Neural cell (in vitro differentiated cells): ENCODE results near the gene CXCL6. TPM values are rescaled to one million over a fixed set of nuclear protein-coding genes. Genes with fewer than 3 reads are reported as not detected.

ENCODE experiments used
- H2AFZ ChIP-seq: fragments of 200-600, 300-800 bp; sonication (generic), shearing (Covaris generic); 2 replicates; pipeline ENCODE4 v1.6.0; 2014; ENCODE audit warnings: low read depth, mild to moderate bottlenecking, antibody characterized with exemption, low read length, moderate library complexity
- H3F3A ChIP-seq: fragments of 200-600 bp; shearing (Covaris generic); 2 replicates; pipeline ENCODE4 v1.6.1; 2016; ENCODE audit warnings: mild to moderate bottlenecking, moderate library complexity, mixed read lengths, antibody characterized with exemption, low read length; ENCODE audit not compliant: insufficient read depth, poor library complexity, severe bottlenecking
- H3K27ac ChIP-seq: fragments of 200-600, 300-800 bp; sonication (generic), shearing (Covaris generic); 2 replicates; pipeline ENCODE4 v1.5.1; 2014; ENCODE audit warnings: mild to moderate bottlenecking, low read length, moderate library complexity
- H3K27me3 ChIP-seq: fragments of 300-800, 200-600 bp; sonication (generic), shearing (Covaris generic); 2 replicates; pipeline ENCODE4 v1.6.0; 2014; ENCODE audit warnings: mild to moderate bottlenecking, low read depth, low read length, moderate library complexity; ENCODE audit not compliant: insufficient read depth
- H3K36me3 ChIP-seq: fragments of 300-800, 200-600 bp; sonication (generic), shearing (Covaris generic); 2 replicates; pipeline ENCODE4 v1.5.1; 2014; ENCODE audit warnings: mild to moderate bottlenecking, antibody characterized with exemption, low read length, moderate library complexity; ENCODE audit not compliant: insufficient read depth
- H3K4me2 ChIP-seq: fragments of 300-800, 200-600 bp; sonication (generic), shearing (Covaris generic); 2 replicates; pipeline ENCODE4 v1.6.0; 2014; ENCODE audit warnings: mild to moderate bottlenecking, low read length
- H3K4me3 ChIP-seq: fragments of 300-800, 200-600 bp; sonication (generic), shearing (Covaris generic); 2 replicates; pipeline ENCODE4 v1.5.1; 2014; ENCODE audit warnings: mild to moderate bottlenecking, low read length, moderate library complexity
- H3K79me2 ChIP-seq: fragments of 200-600 bp; shearing (Covaris generic); replicated peaks from 2 replicates; pipeline ENCODE4 v1.6.0; 2014; ENCODE audit warnings: mild to moderate bottlenecking, low read length, moderate library complexity; ENCODE audit not compliant: insufficient read depth
- H3K9ac ChIP-seq: fragments of 300-800, 200-600 bp; sonication (generic), shearing (Covaris generic); 2 replicates; pipeline ENCODE4 v1.6.1; 2016; ENCODE audit warnings: mild to moderate bottlenecking, low read length, mixed read lengths
- H3K9me2 ChIP-seq: fragments of 200-600 bp; shearing (Covaris generic); 2 replicates; pipeline ENCODE4 v1.6.1; 2016; ENCODE audit warnings: mild to moderate bottlenecking, low read length, mixed read lengths; ENCODE audit not compliant: insufficient read depth
- H3K9me3 ChIP-seq: fragments of 200-600, 300-800 bp; sonication (generic), shearing (Covaris generic); 2 replicates; pipeline ENCODE4 v1.6.1; 2016; ENCODE audit warnings: mild to moderate bottlenecking, mixed run types, low read length, moderate library complexity, mixed read lengths
- H4K20me1 ChIP-seq: fragments of 200-600 bp; shearing (Covaris generic); 2 replicates; pipeline ENCODE4 v1.6.1; 2016; ENCODE audit warnings: mild to moderate bottlenecking, mixed run types; ENCODE audit not compliant: insufficient read depth
- EP300 ChIP-seq: fragments of 450-650 bp; conservative IDR thresholded peaks from 2 replicates; pipeline ENCODE4 v1.6.1; 2014; ENCODE audit warnings: antibody characterized with exemption, mild to moderate bottlenecking, moderate library complexity; ENCODE audit not compliant: poor library complexity, severe bottlenecking
- EZH2 ChIP-seq: fragments of 200-600, 300-800 bp; shearing (Covaris generic), sonication (generic); IDR thresholded peaks from 2 replicates; pipeline ENCODE4 v1.6.1; 2014; ENCODE audit warnings: antibody characterized with exemption, low read length, borderline replicate concordance, mild to moderate bottlenecking; ENCODE audit not compliant: insufficient read depth, poor library complexity, severe bottlenecking
- MXI1 ChIP-seq: fragments of 450-650 bp; conservative IDR thresholded peaks from 2 replicates; pipeline ENCODE4 v1.6.1; 2014; ENCODE audit warnings: antibody characterized with exemption, mild to moderate bottlenecking; ENCODE audit not compliant: poor library complexity, severe bottlenecking
- POLR2AphosphoS5 ChIP-seq: IDR thresholded peaks from 2 replicates; pipeline ENCODE4 v1.6.1; 2012
- RAD21 ChIP-seq: fragments of 450-650 bp; conservative IDR thresholded peaks from 2 replicates; pipeline ENCODE4 v1.6.1; 2014; ENCODE audit warnings: antibody characterized with exemption, mild to moderate bottlenecking, moderate library complexity
- SMC3 ChIP-seq: fragments of 450-650 bp; conservative IDR thresholded peaks from 2 replicates; pipeline ENCODE4 v1.6.1; 2014; ENCODE audit warnings: antibody characterized with exemption, mild to moderate bottlenecking, moderate library complexity; ENCODE audit not compliant: poor library complexity
- TAF1 ChIP-seq: IDR thresholded peaks from 2 replicates; pipeline ENCODE4 v1.6.1; 2012; ENCODE audit warnings: low read depth
- polyA plus RNA-seq: library from polyadenylated mRNA; depleted of rRNA; stranded (reverse); fragments of >200 nt; gene quantifications from 2 replicates; pipeline ENCODE4 v1.2.3, GENCODE V29; 2014
- TF ChIP-seq, protein P1 (sequence below): IDR thresholded peaks from 2 replicates; pipeline ENCODE4 v1.6.1; 2012; ENCODE audit warnings: borderline replicate concordance
- TF ChIP-seq, protein P2 (sequence below): fragments of 450-650 bp; IDR thresholded peaks from 2 replicates; pipeline ENCODE4 v1.5.1; 2014; ENCODE audit warnings: antibody characterized with exemption, mild to moderate bottlenecking, moderate library complexity; ENCODE audit not compliant: poor library complexity, severe bottlenecking

CXCL6 gene
- polyA plus RNA-seq, 1 donor from 2014 or later = not detected

DNA sequence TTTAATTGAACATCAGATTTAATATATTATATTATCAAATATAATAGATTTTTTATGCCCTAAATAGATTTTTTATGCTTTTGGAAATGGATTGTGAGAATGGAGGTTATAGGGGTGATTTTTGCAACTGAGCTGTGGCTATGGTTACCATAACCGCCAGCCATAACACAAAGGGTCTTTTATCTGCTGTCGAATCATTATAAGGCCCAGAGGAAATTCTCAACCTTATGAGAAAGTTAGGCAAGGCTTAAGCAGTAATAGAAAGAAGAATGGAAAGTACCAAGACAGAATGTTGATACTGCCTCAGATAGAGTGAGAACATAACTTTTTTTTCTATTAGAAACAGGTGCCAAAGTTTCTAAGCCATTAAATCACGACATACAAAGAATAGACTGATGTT is 26.3 kb upstream of the CXCL6 start:
- Histone ChIP-seq H3K79me2 (no peaks in the 10 kb centered on the region), H3F3A (no peaks in the 10 kb centered on the region), H3K27ac (no peak overlapping the region), H3K9me3 (no peaks in the 10 kb centered on the region), H2AFZ (no peak overlapping the region), H3K4me2 (no peak overlapping the region), H3K4me3 (no peak overlapping the region), H3K27me3 (no peaks in the 10 kb centered on the region), H3K36me3 (no peaks in the 10 kb centered on the region), H3K9ac (no peak overlapping the region), H4K20me1 (no peaks in the 10 kb centered on the region), H3K9me2 (no peaks in the 10 kb centered on the region)
- TF ChIP-seq MXI1 = no peak
- TF ChIP-seq, protein P1, sequence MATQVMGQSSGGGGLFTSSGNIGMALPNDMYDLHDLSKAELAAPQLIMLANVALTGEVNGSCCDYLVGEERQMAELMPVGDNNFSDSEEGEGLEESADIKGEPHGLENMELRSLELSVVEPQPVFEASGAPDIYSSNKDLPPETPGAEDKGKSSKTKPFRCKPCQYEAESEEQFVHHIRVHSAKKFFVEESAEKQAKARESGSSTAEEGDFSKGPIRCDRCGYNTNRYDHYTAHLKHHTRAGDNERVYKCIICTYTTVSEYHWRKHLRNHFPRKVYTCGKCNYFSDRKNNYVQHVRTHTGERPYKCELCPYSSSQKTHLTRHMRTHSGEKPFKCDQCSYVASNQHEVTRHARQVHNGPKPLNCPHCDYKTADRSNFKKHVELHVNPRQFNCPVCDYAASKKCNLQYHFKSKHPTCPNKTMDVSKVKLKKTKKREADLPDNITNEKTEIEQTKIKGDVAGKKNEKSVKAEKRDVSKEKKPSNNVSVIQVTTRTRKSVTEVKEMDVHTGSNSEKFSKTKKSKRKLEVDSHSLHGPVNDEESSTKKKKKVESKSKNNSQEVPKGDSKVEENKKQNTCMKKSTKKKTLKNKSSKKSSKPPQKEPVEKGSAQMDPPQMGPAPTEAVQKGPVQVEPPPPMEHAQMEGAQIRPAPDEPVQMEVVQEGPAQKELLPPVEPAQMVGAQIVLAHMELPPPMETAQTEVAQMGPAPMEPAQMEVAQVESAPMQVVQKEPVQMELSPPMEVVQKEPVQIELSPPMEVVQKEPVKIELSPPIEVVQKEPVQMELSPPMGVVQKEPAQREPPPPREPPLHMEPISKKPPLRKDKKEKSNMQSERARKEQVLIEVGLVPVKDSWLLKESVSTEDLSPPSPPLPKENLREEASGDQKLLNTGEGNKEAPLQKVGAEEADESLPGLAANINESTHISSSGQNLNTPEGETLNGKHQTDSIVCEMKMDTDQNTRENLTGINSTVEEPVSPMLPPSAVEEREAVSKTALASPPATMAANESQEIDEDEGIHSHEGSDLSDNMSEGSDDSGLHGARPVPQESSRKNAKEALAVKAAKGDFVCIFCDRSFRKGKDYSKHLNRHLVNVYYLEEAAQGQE = no peak
- TF ChIP-seq RAD21 = no peak
- TF ChIP-seq EZH2 = no peak
- TF ChIP-seq SMC3 = no peak
- no peak for TF ChIP-seq POLR2AphosphoS5
- TF ChIP-seq, protein P2, sequence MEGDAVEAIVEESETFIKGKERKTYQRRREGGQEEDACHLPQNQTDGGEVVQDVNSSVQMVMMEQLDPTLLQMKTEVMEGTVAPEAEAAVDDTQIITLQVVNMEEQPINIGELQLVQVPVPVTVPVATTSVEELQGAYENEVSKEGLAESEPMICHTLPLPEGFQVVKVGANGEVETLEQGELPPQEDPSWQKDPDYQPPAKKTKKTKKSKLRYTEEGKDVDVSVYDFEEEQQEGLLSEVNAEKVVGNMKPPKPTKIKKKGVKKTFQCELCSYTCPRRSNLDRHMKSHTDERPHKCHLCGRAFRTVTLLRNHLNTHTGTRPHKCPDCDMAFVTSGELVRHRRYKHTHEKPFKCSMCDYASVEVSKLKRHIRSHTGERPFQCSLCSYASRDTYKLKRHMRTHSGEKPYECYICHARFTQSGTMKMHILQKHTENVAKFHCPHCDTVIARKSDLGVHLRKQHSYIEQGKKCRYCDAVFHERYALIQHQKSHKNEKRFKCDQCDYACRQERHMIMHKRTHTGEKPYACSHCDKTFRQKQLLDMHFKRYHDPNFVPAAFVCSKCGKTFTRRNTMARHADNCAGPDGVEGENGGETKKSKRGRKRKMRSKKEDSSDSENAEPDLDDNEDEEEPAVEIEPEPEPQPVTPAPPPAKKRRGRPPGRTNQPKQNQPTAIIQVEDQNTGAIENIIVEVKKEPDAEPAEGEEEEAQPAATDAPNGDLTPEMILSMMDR = no peak
- no peak for TF ChIP-seq EP300
- no peak for TF ChIP-seq TAF1

GRCh38 chr4:73811841-73812240 is 24.6 kb upstream of the CXCL6 start:
- no peaks in the 10 kb centered on the region for H3K9me2 ChIP-seq
- no peaks in the 10 kb centered on the region for H3K79me2 ChIP-seq
- H3K4me3 ChIP-seq = no peak overlapping the region
- H4K20me1 ChIP-seq = no peaks in the 10 kb centered on the region
- no peak overlapping the region for H2AFZ ChIP-seq
- H3K36me3 ChIP-seq = no peaks in the 10 kb centered on the region
- no peak for TF ChIP-seq POLR2AphosphoS5
- TF ChIP-seq EZH2 = no peak
- TF ChIP-seq SMC3 = no peak
- no peak for TF ChIP-seq MXI1
- TF ChIP-seq, protein P1 = no peak
- no peak for TF ChIP-seq RAD21
- TF ChIP-seq, protein P2 = no peak
- TF ChIP-seq TAF1 = no peak
- TF ChIP-seq EP300 = no peak
- H3K27me3 ChIP-seq = no peaks in the 10 kb centered on the region
- no peaks in the 10 kb centered on the region for H3F3A ChIP-seq
- H3K9ac ChIP-seq = no peak overlapping the region
- no peak overlapping the region for H3K27ac ChIP-seq
- no peak overlapping the region for H3K4me2 ChIP-seq
- H3K9me3 ChIP-seq = no peaks in the 10 kb centered on the region
